Measurements from ENCODE around the gene STX11. TPM values are rescaled to one million over a fixed set of nuclear protein-coding genes. Genes with fewer than 3 reads are reported as not detected.

Gene STX11
- polyA plus RNA-seq, 1 donor (not counting 4 experiments of a cell fraction or from before 2014, with no cell fraction given), result 0.28 TPM

DNA sequence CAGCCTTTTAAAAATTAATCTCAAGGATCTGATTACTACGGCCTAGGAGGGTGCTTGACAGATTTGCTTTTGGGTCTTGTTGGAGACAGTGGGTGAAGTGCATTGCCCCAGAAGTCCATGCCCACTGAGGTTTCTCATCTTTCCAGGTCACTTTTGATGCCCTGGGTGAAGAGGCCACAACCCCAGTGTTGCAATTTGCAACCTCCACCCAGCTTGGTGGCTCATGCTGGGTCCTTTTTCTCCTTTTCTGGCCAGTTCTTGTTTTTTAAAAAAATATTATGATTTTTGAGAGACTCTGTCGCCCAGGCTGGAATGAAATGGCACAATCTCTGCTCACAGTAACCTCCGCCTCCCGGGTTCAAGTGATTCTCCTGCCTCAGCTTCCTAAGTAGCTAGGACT is 9.4 kb downstream of the STX11 start:
- FAIRE-seq, result no peak

GRCh38 chr6:144160431-144161005 is 10.2 kb downstream of the STX11 start:
- no peak overlapping the region for H3K4me3 ChIP-seq (ENCODE audit: control insufficient read depth in 2 of 3, extremely low read depth in 1 of 3, insufficient read depth in 2 of 3, low read depth in 1 of 3, low read length in 3 of 3)
- FAIRE-seq, result no peak
- H3K27ac ChIP-seq (ENCODE audit: control insufficient read depth, insufficient read depth, low read length), result no peak overlapping the region
- no peaks in the 10 kb centered on the region for H3K79me2 ChIP-seq (ENCODE audit: control insufficient read depth, insufficient read depth, low read length)
- dilution Hi-C loops (cut with MboI; ENCODE audit: extremely low pct_ligation_motif_present, low sequenced_read_pairs), result no loop called here
- H3K9me1 ChIP-seq (ENCODE audit: control insufficient read depth, extremely low read depth, insufficient read depth, low read length), result no peaks in the 10 kb centered on the region
- no peak for DNase-seq (ENCODE audit: low read depth, low spot score)
- TF ChIP-seq CTCF (optimal IDR thresholded peaks at IDR 0.05 in 1 of 3, IDR thresholded peaks at IDR 0.05 in 1 of 3, conservative IDR thresholded peaks at IDR 0.05 in 1 of 3; ENCODE audit: extremely low read depth in 1 of 3, insufficient read depth in 2 of 3, low read length in 3 of 3), result no peak
- TF ChIP-seq EZH2 (IDR thresholded peaks at IDR 0.05; ENCODE audit: low read length), result no peak
- no peak overlapping the region for H3K4me2 ChIP-seq (ENCODE audit: control insufficient read depth, extremely low read depth, insufficient read depth, low read depth, low read length)
- no peak overlapping the region for H2AFZ ChIP-seq (ENCODE audit: control insufficient read depth, low read length)
- H3K36me3 ChIP-seq (ENCODE audit: control insufficient read depth in 2 of 2, extremely low read depth in 1 of 2, insufficient read depth in 2 of 2, low read length in 2 of 2), result no peaks in the 10 kb centered on the region
- H3K4me1 ChIP-seq (ENCODE audit: control insufficient read depth, extremely low read depth, insufficient read depth, low read length), result peaks cover 3% of the 10 kb centered on the region
- H4K20me1 ChIP-seq (ENCODE audit: control insufficient read depth, extremely low read depth, insufficient read depth, low read length), result no peaks in the 10 kb centered on the region
- H3K9ac ChIP-seq (ENCODE audit: control insufficient read depth, extremely low read depth, insufficient read depth, low read length), result no peak overlapping the region
- H3K27me3 ChIP-seq (ENCODE audit: control insufficient read depth, extremely low read depth, insufficient read depth, low read length), result no peaks in the 10 kb centered on the region
- no peaks in the 10 kb centered on the region for H3K9me3 ChIP-seq (ENCODE audit: control insufficient read depth, low read depth, low read length)

More for the DNA sequence above, 9.4 kb downstream of the STX11 start:
- no peak for DNase-seq (ENCODE audit: low read depth, low spot score)
- H3K9me1 ChIP-seq (ENCODE audit: control insufficient read depth, extremely low read depth, insufficient read depth, low read length), result no peaks in the 10 kb centered on the region
- H3K27ac ChIP-seq (ENCODE audit: control insufficient read depth, insufficient read depth, low read length), result no peak overlapping the region
- H3K9ac ChIP-seq (ENCODE audit: control insufficient read depth, extremely low read depth, insufficient read depth, low read length), result no peak overlapping the region
- H3K36me3 ChIP-seq (ENCODE audit: control insufficient read depth in 2 of 2, extremely low read depth in 1 of 2, insufficient read depth in 2 of 2, low read length in 2 of 2), result no peaks in the 10 kb centered on the region
- dilution Hi-C loops (cut with MboI; ENCODE audit: extremely low pct_ligation_motif_present, low sequenced_read_pairs), result no loop called here
- H3K27me3 ChIP-seq (ENCODE audit: control insufficient read depth, extremely low read depth, insufficient read depth, low read length), result no peaks in the 10 kb centered on the region
- TF ChIP-seq EZH2 (IDR thresholded peaks at IDR 0.05; ENCODE audit: low read length) (no peak), CTCF (optimal IDR thresholded peaks at IDR 0.05 in 1 of 3, IDR thresholded peaks at IDR 0.05 in 1 of 3, conservative IDR thresholded peaks at IDR 0.05 in 1 of 3; ENCODE audit: extremely low read depth in 1 of 3, insufficient read depth in 2 of 3, low read length in 3 of 3) (no peak)
- no peaks in the 10 kb centered on the region for H4K20me1 ChIP-seq (ENCODE audit: control insufficient read depth, extremely low read depth, insufficient read depth, low read length)
- no peak overlapping the region for H3K4me3 ChIP-seq (ENCODE audit: control insufficient read depth in 2 of 3, extremely low read depth in 1 of 3, insufficient read depth in 2 of 3, low read depth in 1 of 3, low read length in 3 of 3)
- H2AFZ ChIP-seq (ENCODE audit: control insufficient read depth, low read length), result no peak overlapping the region
- H3K4me1 ChIP-seq (ENCODE audit: control insufficient read depth, extremely low read depth, insufficient read depth, low read length), result peaks cover 3% of the 10 kb centered on the region
- H3K79me2 ChIP-seq (ENCODE audit: control insufficient read depth, insufficient read depth, low read length), result no peaks in the 10 kb centered on the region
- H3K9me3 ChIP-seq (ENCODE audit: control insufficient read depth, low read depth, low read length), result no peaks in the 10 kb centered on the region
- H3K4me2 ChIP-seq (ENCODE audit: control insufficient read depth, extremely low read depth, insufficient read depth, low read depth, low read length), result no peak overlapping the region

Data from keratinocyte (primary cell).